Ishikawa (cell line): Measurements from ENCODE around the gene MED12L.

ENCODE experiments used
- CEBPB ChIP-seq: IDR thresholded peaks from 2 replicates; pipeline ENCODE4 v1.6.1; 2012
- CREB1 ChIP-seq: IDR thresholded peaks from 2 replicates; pipeline ENCODE4 v1.6.1; 2012; ENCODE audit warnings: low read depth
- EP300 ChIP-seq: IDR thresholded peaks from 2 replicates; pipeline ENCODE4 v1.6.1; 2012; ENCODE audit warnings: borderline replicate concordance
- FOXM1 ChIP-seq: IDR thresholded peaks from 2 replicates; pipeline ENCODE4 v1.6.1; 2012; ENCODE audit warnings: low read depth, borderline replicate concordance
- MAX ChIP-seq: IDR thresholded peaks from 2 replicates; pipeline ENCODE4 v1.6.1; 2012
- NFIC ChIP-seq: IDR thresholded peaks from 2 replicates; pipeline ENCODE4 v1.6.1; 2012
- RAD21 ChIP-seq: IDR thresholded peaks from 2 replicates; pipeline ENCODE4 v1.6.1; 2012; ENCODE audit warnings: low read depth
- TAF1 ChIP-seq: IDR thresholded peaks from 2 replicates; pipeline ENCODE4 v1.6.1; 2012; ENCODE audit warnings: low read depth, mild to moderate bottlenecking
- TCF12 ChIP-seq: IDR thresholded peaks from 2 replicates; pipeline ENCODE4 v1.6.1; 2012; ENCODE audit warnings: low read depth
- YY1 ChIP-seq: IDR thresholded peaks from 2 replicates; pipeline ENCODE4 v1.6.1; 2012; ENCODE audit warnings: low read depth
- ZBTB7A ChIP-seq: IDR thresholded peaks from 2 replicates; pipeline ENCODE4 v1.6.1; 2012; ENCODE audit warnings: low read depth
- TF ChIP-seq, protein P1 (sequence below): IDR thresholded peaks from 2 replicates; pipeline ENCODE4 v1.6.1; 2012; ENCODE audit warnings: low read depth, mild to moderate bottlenecking
- TF ChIP-seq, protein P2 (sequence below): IDR thresholded peaks from 2 replicates; pipeline ENCODE4 v1.6.1; 2012

DNA sequence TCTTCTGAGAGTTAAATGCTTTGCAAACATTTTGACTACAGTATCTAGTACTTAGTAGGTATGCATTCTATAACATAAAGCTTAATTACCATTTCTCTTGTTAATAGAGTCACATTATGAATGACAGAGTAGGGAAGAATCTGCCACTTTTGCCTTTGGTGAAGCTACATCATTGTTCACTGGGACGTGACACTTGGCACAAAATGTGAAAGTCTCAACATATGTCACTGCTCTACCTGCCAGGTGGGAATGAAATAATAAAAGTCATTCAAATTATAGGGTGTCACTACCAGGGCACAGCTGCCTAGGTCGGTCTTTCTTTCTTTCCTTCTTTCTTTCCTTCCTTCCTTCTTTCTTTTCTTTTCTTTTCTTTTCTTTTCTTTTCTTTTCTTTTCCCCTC is 213.5 kb downstream of the MED12L start:
- TF ChIP-seq CREB1 = no peak
- TF ChIP-seq MAX = no peak
- TF ChIP-seq, protein P1, sequence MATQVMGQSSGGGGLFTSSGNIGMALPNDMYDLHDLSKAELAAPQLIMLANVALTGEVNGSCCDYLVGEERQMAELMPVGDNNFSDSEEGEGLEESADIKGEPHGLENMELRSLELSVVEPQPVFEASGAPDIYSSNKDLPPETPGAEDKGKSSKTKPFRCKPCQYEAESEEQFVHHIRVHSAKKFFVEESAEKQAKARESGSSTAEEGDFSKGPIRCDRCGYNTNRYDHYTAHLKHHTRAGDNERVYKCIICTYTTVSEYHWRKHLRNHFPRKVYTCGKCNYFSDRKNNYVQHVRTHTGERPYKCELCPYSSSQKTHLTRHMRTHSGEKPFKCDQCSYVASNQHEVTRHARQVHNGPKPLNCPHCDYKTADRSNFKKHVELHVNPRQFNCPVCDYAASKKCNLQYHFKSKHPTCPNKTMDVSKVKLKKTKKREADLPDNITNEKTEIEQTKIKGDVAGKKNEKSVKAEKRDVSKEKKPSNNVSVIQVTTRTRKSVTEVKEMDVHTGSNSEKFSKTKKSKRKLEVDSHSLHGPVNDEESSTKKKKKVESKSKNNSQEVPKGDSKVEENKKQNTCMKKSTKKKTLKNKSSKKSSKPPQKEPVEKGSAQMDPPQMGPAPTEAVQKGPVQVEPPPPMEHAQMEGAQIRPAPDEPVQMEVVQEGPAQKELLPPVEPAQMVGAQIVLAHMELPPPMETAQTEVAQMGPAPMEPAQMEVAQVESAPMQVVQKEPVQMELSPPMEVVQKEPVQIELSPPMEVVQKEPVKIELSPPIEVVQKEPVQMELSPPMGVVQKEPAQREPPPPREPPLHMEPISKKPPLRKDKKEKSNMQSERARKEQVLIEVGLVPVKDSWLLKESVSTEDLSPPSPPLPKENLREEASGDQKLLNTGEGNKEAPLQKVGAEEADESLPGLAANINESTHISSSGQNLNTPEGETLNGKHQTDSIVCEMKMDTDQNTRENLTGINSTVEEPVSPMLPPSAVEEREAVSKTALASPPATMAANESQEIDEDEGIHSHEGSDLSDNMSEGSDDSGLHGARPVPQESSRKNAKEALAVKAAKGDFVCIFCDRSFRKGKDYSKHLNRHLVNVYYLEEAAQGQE = no peak
- no peak for TF ChIP-seq ZBTB7A
- TF ChIP-seq EP300 = no peak
- TF ChIP-seq NFIC = no peak
- no peak for TF ChIP-seq FOXM1
- no peak for TF ChIP-seq TAF1
- no peak for TF ChIP-seq CEBPB
- TF ChIP-seq YY1 = no peak
- TF ChIP-seq, protein P2, sequence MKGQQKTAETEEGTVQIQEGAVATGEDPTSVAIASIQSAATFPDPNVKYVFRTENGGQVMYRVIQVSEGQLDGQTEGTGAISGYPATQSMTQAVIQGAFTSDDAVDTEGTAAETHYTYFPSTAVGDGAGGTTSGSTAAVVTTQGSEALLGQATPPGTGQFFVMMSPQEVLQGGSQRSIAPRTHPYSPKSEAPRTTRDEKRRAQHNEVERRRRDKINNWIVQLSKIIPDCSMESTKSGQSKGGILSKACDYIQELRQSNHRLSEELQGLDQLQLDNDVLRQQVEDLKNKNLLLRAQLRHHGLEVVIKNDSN = no peak
- TF ChIP-seq RAD21 = no peak
- TF ChIP-seq TCF12 = no peak
